ENCODE data around the gene ADAMTS18.

The ADAMTS18 gene

DNA sequence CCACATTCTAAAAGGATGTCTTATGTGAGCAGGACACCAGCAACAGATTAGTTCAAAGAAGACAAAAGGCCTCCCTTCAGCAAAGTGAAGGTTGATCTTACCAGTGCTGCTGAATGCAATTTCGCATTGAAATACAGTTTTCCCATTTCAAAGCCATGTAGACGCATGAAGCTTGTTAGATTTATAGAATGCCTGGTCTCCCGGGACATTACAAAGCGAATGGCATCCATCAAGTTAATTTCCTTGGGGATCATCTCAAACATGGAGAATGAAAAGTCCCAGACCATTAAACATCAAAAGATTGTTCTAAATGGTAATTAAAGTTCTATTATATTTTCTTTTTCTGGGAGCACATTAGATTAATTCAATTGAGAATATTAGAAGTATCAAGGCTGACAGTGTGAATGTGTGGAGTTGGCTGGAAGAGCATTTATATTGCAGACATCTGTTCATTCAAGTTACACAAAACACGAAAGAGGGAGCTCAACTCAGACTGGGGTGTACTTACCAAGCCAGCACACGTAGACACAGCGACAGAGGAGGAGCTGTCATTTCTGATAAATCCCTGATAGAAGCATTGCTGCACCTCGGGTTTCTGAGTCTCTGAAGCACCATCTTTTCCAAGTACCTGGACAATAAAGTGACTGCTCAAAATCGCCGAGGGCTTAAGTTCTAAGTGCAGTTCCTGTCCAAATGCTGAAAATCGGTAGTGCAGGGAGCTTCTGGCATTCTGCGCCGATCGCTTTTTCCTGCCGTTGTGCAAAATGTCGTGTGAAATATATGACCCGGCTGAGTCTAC lies 3.8 kb downstream of the ADAMTS18 start:
- ChIA-PET POLR2A (ENCODE audit: low non-redundant PET) (interaction anchor here (0.7 kb wide), 1 partner anchor 11 kb away, joined by 3 read pairs; no protein-coding TSS in a partner anchor), CTCF (interaction anchor here (0.6 kb wide), 1 partner anchor 809 kb away, joined by 3 read pairs; no protein-coding TSS in a partner anchor)
- DNase-seq (ENCODE audit: low spot score): no peak
- H3K27ac ChIP-seq: no peak overlapping the region
- TF ChIP-seq, protein P1, sequence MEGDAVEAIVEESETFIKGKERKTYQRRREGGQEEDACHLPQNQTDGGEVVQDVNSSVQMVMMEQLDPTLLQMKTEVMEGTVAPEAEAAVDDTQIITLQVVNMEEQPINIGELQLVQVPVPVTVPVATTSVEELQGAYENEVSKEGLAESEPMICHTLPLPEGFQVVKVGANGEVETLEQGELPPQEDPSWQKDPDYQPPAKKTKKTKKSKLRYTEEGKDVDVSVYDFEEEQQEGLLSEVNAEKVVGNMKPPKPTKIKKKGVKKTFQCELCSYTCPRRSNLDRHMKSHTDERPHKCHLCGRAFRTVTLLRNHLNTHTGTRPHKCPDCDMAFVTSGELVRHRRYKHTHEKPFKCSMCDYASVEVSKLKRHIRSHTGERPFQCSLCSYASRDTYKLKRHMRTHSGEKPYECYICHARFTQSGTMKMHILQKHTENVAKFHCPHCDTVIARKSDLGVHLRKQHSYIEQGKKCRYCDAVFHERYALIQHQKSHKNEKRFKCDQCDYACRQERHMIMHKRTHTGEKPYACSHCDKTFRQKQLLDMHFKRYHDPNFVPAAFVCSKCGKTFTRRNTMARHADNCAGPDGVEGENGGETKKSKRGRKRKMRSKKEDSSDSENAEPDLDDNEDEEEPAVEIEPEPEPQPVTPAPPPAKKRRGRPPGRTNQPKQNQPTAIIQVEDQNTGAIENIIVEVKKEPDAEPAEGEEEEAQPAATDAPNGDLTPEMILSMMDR (conservative IDR thresholded peaks at IDR 0.05; ENCODE audit: low read depth): no peak

DNA sequence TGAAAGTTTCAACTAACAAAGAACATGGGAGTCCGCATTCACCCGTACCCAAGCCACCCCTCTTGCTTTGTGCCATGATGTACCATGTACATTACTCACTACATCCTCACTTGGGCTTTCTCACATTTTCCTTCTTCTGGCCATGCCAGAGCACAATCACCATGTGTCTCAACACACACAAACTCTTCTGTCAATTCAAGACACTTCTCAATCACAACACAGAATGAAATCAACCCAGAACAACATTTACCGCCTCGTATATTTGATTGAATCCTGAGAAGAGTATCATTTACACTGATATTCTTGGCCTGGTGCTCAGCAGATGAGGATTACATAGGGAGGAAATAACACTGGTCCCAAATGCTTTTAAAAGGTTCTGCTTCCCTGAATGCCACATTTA lies 4.5 kb downstream of the ADAMTS18 start:
- TF ChIP-seq, protein P1 (conservative IDR thresholded peaks at IDR 0.05; ENCODE audit: low read depth): no peak
- POLR2A ChIA-PET (ENCODE audit: low non-redundant PET): no interaction called here
- CTCF ChIA-PET: no interaction called here
- no peak overlapping the region for H3K27ac ChIP-seq
- no peak for DNase-seq (ENCODE audit: low spot score)

DNA sequence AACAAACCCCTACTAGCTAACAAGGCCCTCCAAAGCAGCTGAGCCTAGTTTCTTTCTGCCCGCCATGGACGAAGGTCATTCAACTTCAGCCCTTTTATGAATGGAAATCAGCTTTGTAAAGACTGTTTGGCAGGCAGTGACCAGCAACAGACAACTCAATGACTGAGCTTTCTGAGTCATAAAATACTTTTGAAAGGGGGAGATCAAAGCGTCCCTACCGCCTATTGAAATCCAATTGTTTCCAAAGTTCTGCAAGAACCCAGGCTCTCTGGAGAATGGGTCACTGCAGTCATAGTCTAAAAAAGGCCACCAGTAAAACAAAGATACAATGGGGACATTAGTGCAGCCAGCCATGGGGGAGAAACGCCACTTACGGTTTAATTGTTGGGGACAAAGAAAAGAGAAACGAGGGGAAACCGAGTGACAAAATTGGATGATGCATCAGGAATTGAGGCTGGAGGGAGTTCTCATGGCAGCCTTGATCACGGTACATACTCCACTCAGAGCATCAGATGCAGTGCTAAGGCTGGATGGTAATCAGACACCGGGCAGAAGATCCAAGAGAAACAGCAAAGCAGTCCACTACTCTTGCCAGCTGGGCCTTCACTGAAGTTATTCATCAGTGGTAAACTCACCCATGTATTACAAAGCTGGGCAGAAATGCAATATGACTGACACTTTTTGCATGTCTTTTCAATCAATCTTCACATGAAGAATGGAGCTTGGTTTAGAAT lies 9.8 kb downstream of the ADAMTS18 start:
- ChIA-PET CTCF (no interaction called here), POLR2A (ENCODE audit: low non-redundant PET) (no interaction called here)
- DNase-seq (ENCODE audit: low spot score): no peak
- TF ChIP-seq, protein P1 (conservative IDR thresholded peaks at IDR 0.05; ENCODE audit: low read depth): no peak
- no peak overlapping the region for H3K27ac ChIP-seq

DNA sequence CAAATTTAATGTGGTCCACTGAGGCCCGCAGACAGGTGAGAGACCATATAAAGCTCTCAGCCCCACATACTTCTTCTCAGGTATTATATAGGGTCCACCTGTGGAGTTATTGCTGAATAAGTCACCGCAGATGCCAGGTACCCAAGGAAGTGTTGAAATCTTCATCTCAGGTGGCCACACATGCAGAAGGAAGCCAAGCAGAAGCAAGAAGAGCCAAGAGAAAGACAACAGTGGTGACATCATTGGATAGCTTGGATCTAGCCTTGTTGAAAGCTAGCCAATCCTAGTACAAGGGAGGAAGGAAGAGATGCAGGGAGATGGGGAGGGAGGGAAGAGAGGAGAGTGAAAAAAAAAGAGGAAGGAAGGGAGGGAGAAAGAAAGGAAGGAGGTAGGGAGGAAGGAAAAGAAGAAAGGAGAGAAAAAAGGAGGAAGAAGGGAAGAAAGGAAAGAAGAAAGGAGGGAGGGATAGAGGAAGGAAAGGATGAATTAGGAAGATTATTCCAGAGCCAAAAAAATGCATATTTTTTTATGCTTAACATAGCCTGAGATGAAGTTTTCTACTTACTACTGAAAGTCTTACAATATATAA lies 12.5 kb downstream of the ADAMTS18 start:
- TF ChIP-seq, protein P1 (conservative IDR thresholded peaks at IDR 0.05; ENCODE audit: low read depth): no peak
- CTCF ChIA-PET: no interaction called here
- POLR2A ChIA-PET (ENCODE audit: low non-redundant PET): no interaction called here
- no peak for DNase-seq (ENCODE audit: low spot score)
- no peak overlapping the region for H3K27ac ChIP-seq

DNA sequence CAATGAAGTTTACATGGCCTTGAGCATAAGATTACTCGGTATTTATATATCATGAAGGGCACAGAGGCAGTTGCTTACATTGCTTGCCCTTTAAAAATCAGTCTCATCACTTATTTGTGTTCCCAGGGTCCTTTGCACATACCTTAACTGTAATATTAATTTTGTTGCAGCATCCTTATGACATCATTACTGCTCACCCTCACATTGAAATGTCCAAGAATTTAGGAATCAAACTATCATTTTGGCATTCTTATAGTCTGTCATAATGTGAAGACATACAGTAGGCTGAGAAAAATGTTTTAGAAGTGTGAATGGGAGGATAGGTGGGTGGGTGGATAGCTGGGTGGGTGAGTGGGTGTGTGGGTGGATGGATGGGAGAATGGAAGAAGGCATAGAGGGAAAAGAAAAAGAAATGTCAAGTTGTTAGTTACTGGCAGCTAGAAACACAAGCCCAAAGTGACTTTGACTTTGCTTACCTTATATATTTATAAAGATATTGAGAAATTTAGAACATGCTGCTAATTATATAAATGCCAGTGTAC lies 17.8 kb downstream of the ADAMTS18 start:
- CTCF ChIA-PET: no interaction called here
- TF ChIP-seq, protein P1 (conservative IDR thresholded peaks at IDR 0.05; ENCODE audit: low read depth): no peak
- no peak for DNase-seq (ENCODE audit: low spot score)
- POLR2A ChIA-PET (ENCODE audit: low non-redundant PET): no interaction called here
- H3K27ac ChIP-seq: no peak overlapping the region

DNA sequence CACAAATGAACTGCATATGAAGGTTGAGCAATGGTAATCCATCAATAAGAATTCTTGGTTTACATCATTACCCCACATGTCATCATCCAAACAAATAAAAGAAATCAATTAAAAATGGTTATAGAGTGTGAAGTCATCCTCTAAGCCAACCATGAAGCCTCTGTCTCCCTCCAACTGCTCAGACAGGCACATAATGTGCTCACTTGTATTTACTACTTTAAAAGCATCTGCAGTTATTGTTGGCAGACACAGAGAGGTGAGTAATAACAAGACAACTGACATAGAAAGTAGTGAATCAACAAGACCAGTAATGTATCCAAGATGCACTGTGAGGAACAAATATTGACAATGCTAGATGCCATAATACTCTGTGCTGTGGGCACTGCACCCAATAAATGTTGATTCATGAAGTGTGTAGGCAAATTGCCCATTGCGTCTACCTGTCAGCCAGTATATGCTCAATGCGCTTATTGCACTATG lies 20.0 kb downstream of the ADAMTS18 start:
- DNase-seq (ENCODE audit: low spot score): no peak
- H3K27ac ChIP-seq: no peak overlapping the region
- ChIA-PET CTCF (no interaction called here), POLR2A (ENCODE audit: low non-redundant PET) (no interaction called here)
- TF ChIP-seq, protein P1 (conservative IDR thresholded peaks at IDR 0.05; ENCODE audit: low read depth): no peak

Data from RWPE1 (cell line).